Neuron (in vitro differentiated cells): ENCODE data around the gene NHSL2.
A peak's percentile ranks its signal among the peaks of the same experiment; 100 is the strongest.

ENCODE experiments used
- H2AFZ ChIP-seq: one replicate; pipeline ENCODE4 v1.6.1; 2013; ENCODE audit warnings: low read depth, mild to moderate bottlenecking, inconsistent platforms, low read length, moderate library complexity
- H3K27me3 ChIP-seq: one replicate; pipeline ENCODE4 v1.6.1; 2013; ENCODE audit warnings: low read length; ENCODE audit not compliant: insufficient read depth
- H3K36me3 ChIP-seq: one replicate; pipeline ENCODE4 v1.6.1; 2013; ENCODE audit warnings: low read length; ENCODE audit not compliant: insufficient read depth
- H3K4me1 ChIP-seq: one replicate; pipeline ENCODE4 v1.6.1; 2013; ENCODE audit warnings: low read length; ENCODE audit not compliant: insufficient read depth
- H3K4me3 ChIP-seq: 2 replicates; pipeline ENCODE4 v1.5.1; 2013; ENCODE audit warnings: mild to moderate bottlenecking, low read length, moderate library complexity
- H3K9me3 ChIP-seq: one replicate; pipeline ENCODE4 v1.6.1; 2013; ENCODE audit warnings: low read length

NHSL2 gene

DNA sequence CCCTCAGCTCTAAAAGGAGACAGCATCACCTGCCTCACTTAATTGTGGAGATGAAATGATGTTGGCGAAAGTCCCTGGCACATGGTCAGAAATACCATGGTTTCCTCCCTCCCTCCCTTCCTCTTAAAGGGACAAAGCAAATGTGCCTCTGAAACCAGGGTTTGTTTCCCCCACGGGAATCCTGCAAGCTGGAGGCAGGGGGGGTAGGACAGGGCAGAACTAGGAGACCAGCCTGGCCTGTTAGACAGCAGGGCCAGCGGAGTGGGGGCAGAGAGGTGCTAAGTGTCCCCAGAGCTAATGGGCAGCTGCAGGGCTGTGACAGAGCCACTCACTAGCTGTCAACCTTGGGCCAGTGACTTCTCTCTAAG, 215.4 kb downstream of the NHSL2 start:
- Histone ChIP-seq H3K4me1 (peaks cover 39% of the 10 kb centered on the region), H3K4me3 (no peak overlapping the region), H3K9me3 (peaks cover 19% of the 10 kb centered on the region)

DNA sequence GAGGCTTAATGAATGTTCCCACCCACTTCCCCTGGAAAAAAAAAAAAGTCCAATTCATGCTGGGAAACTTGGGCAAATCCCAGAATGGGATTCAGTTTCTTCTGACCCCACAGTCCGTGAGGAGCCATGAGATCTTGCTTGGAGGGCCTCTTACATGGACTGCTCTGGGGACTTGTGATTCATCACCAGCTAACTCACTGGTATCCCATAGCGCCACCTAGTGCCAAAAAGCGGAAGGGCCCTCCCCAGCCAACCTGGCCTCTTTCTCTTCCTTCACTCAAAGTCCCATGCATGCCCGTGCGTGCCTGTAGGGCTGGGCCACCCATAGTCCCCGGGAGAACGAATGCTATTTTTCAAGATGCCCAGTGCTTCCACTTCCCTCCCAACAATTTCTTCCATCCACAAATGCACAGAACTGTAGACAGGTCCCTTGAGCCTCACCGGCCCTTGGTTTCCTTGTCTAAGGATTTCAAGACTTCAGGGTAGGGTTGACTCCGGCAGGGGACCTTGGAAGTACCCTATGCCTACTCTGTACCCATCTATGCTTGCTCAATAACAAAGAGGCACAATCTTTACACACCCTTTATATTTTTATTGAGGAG, 216.0 kb downstream of the NHSL2 start:
- Histone ChIP-seq H3K36me3 (peaks cover 6% of the 10 kb centered on the region), H3K4me3 (no peak overlapping the region), H3K27me3 (no peaks in the 10 kb centered on the region), H2AFZ (no peak overlapping the region), H3K4me1 (peaks cover 36% of the 10 kb centered on the region), H3K9me3 (peaks cover 19% of the 10 kb centered on the region)

More for the DNA sequence above, 215.4 kb downstream of the NHSL2 start:
- H2AFZ ChIP-seq, result no peak overlapping the region
- H3K27me3 ChIP-seq, result no peaks in the 10 kb centered on the region
- H3K36me3 ChIP-seq, result peaks cover 6% of the 10 kb centered on the region

DNA sequence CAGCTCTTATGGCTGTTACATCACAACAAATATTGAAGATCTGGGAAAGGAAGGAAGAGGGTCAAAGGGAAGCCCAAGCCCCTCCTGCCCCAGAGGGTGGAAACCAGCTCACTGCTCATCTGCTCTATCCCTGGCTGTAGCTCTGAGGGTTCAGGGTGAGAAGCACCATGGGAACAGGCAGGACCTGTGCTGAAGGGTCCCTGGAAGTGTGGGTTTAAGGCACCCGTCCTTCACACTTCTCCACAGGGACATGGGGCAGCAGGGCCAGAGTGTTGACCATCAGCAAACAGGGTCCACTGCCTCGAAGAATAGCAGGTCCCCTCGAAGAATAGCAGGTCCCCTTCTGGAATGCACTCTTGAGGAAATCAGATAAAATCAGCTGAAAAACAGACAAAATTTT, 216.7 kb downstream of the NHSL2 start:
- H3K36me3 ChIP-seq, result peaks cover 6% of the 10 kb centered on the region
- H2AFZ ChIP-seq, result no peak overlapping the region
- H3K27me3 ChIP-seq, result no peaks in the 10 kb centered on the region
- H3K4me1 ChIP-seq, result peaks cover 38% of the 10 kb centered on the region
- H3K4me3 ChIP-seq, result no peak overlapping the region
- H3K9me3 ChIP-seq, result peaks cover 19% of the 10 kb centered on the region

DNA sequence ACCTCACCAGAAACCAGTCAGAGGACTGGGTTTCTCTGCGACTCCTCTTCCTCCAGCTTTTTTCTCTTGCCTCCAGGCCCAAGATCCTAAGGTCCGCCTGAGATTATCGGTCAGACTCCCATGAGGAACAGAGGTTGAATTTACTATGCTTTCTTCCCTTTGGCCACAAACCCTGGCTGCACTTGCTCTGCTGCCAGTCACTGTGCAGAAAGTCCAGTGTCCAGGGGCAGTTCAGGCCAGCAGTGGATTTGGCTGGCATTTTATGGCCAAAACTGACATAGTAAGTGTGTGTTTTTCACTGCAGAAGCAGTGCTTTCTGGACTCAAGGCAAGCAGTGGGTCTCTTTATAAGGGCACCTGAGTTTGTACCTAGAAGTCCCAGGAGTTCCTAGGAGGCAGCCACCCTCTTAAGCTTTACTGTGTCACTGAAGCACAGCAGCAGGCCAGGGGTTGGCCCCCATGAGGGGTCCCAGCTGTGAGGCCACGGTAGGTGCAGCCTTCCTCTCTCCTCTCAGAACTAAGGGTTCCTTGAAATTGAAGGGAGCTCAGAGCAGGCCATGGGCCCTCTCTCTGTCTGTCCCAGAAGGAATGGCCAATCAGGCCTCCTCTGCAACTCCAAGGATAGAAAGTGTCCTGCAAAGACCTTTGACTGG, 217.7 kb downstream of the NHSL2 start:
- H3K36me3 ChIP-seq, result peaks cover 6% of the 10 kb centered on the region
- H2AFZ ChIP-seq, result no peak overlapping the region
- H3K4me1 ChIP-seq, result peaks cover 37% of the 10 kb centered on the region
- no peak overlapping the region for H3K4me3 ChIP-seq
- H3K9me3 ChIP-seq, result peaks cover 19% of the 10 kb centered on the region
- no peaks in the 10 kb centered on the region for H3K27me3 ChIP-seq

DNA sequence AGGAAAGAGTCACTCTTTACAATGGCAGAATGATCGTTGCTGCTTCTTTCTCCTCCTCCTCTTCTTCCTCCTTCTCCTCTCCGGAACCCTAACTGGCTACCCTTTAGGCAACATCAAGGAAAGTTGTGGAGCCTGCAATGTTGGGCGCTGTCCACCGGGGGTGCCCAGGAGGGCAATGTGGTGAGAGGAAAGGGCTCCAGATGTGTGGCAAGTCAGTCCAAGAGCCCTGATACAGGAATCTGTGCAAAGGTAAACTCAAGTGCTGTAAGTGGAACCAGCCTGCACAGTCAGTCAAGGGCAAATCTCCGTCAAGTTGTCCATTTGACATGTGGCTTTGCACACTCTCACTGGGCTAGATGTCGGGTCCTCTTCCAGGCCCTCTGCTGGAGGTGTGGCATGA, 218.2 kb downstream of the NHSL2 start:
- H3K4me1 ChIP-seq, result peaks cover 31% of the 10 kb centered on the region
- H3K4me3 ChIP-seq, result no peak overlapping the region
- H2AFZ ChIP-seq, result no peak overlapping the region
- H3K9me3 ChIP-seq, result peaks cover 19% of the 10 kb centered on the region
- peaks cover 6% of the 10 kb centered on the region for H3K36me3 ChIP-seq
- no peaks in the 10 kb centered on the region for H3K27me3 ChIP-seq

DNA sequence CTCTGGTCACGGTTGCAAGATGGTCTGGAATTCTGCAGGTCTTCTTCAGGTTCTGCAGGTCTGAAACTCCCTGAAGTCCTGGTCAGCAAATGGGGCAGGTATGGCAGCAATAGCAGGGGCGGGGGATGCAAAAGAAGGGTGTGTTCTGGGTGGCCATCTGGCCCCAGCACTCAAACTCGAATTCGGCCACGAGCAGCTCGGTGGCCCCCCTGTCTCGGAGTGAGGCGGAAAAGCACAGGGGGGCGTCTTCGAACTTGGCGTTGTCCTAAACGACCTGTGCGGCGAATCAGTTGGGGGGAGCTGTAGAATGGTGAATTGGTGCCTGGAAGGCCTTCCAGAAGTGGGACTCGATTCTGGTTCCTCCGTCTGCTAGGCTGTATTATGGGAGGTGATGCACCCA, 219.0 kb downstream of the NHSL2 start:
- Histone ChIP-seq H3K27me3 (no peaks in the 10 kb centered on the region), H3K36me3 (peaks cover 6% of the 10 kb centered on the region)

DNA sequence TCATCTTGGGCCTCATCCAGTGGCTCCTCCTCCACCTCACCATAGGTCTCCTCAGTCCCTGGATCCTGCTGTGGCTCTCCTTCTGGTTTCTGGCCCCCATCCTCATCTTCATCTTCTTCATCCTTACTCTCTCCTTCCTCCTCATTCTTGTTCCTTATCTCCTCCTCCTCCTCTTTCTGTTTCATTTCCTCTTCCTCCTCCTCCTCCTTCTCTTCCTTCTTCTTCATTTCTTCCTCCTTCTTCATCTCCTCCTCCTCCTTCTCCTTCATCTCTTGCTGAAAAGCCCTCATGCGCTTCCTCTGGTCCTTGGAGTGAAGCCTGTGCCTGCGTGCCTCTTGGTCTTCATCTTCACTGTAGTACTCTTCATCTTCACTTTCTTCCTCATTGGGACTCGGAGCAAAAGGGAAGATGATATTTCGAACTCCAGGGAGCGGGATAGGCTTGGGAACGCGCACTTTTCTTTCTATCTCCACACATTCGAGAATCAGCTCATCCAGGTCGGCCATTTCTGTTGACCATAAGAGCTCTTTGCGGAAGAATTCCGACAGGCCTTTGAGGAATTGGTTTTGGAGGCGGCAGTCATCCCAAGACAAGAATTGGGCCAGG, 219.6 kb downstream of the NHSL2 start:
- Histone ChIP-seq H3K4me3 (no peak overlapping the region), H2AFZ (no peak overlapping the region), H3K9me3 (peaks cover 19% of the 10 kb centered on the region), H3K36me3 (peaks cover 6% of the 10 kb centered on the region), H3K27me3 (no peaks in the 10 kb centered on the region), H3K4me1 (peaks cover 27% of the 10 kb centered on the region)

More for the DNA sequence above, 219.0 kb downstream of the NHSL2 start:
- Histone ChIP-seq H3K4me1 (peaks cover 27% of the 10 kb centered on the region), H3K4me3 (no peak overlapping the region), H2AFZ (no peak overlapping the region), H3K9me3 (peaks cover 19% of the 10 kb centered on the region)

DNA sequence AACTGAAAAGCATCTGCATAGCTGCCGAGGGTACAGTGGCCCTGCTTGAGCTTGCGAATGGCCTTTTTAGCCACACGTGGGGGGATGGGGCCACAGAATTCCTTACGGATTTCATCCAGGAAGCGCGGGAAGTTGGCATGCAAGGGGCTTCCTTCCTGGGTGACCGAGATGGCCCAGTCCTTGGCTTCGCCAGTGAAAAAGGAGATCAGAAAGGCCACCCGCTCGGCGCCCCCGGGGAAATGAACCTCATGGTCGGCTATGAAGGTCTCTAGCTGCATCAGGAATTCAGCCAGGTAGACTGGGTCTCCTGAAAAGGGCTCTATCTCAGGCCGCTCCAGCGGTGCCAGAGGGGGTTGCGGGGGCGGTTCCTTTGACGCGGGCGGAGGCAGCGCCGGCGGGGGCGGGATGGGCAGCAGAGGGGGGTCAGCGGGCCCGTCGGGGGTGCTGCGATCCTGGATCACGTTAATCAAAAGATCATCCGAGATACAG, 220.2 kb downstream of the NHSL2 start:
- Histone ChIP-seq H3K27me3 (no peaks in the 10 kb centered on the region), H3K9me3 (peaks cover 19% of the 10 kb centered on the region), H3K36me3 (peaks cover 6% of the 10 kb centered on the region), H3K4me3 (peak overlapping the region; percentile 42), H3K4me1 (peaks cover 27% of the 10 kb centered on the region), H2AFZ (no peak overlapping the region)

DNA sequence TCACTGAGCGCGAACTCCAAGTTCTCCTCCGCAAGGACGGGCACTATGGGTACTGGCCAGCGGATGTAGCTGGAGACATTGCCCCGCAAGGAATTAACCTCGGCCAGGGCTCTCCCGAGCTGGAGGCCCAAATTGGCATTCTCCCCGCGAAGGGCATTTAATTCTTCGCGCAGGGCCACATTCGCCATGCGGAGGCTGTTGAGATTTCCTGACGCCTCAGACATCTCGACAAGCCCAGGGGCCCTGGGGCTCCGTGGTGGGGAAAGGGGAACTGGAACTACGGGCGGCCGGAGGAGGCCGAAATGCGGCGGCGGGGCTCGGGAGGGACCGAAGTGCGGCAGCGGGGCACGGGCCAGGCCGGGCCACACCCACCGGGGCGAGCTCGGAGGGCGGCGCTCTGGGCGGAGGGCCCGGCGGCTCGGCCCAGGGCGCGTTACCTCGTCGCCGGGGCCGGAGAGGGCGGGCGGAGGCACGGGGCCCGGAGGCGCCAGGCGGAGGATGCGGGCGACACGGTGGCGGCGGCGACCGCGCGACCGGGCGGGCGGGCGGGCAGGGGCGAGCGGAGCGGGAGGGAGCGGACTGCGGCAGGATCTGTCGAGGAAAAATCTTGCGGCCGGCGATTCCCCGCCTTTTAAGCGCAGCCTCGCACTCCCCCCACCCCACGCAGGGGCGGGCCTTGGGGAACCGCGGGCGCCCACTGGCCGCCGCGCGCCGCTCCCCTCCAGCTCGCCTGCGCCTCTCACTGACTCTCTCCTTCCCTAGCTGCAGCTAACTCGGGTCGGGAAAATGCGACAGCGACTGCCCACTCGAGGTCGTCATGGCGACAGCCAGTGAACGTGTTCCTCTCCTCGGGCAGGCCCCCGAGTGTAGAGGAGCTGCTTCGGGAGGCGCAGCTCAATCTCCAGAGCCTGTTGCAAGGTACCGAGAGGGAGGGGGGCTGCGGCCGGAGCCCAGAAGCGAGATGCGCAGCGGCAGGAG, 221.0 kb downstream of the NHSL2 start, which contains the start of gene RTL5:
Gene RTL5, minus strand, starts transcription at position 599 of the 978 bp plus-strand sequence.
- peaks cover 19% of the 10 kb centered on the region for H3K9me3 ChIP-seq
- H2AFZ ChIP-seq, result no peak within 1 kb of the TSS
- H3K27me3 ChIP-seq, result no peaks in the 10 kb centered on the region
- H3K4me1 ChIP-seq, result peaks cover 24% of the 10 kb centered on the region
- peak within 1 kb of the TSS; percentile 42 for H3K4me3 ChIP-seq
- H3K36me3 ChIP-seq, result peaks cover 6% of the 10 kb centered on the region

DNA sequence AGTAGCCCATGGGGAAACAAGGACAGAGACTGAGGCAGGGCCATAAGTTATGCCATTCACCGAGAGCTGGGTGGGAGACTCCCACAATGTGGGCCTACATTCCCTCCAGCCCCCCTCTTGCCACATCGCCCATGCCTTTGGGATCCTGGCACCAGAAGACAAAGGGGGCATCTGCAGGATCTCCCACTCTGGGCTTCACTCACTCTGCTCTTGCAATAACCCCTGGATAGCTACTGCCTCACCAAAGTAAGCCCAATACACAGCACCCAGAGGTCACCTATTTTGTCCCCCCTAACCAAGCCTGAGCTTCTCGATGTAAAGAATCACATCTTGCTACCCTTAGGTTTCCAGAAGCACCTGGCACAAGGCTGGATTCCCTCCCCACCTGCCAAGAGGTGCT, 221.8 kb downstream of the NHSL2 start:
- peak overlapping the region; percentile 34 for H3K4me3 ChIP-seq
- peaks cover 18% of the 10 kb centered on the region for H3K4me1 ChIP-seq
- peaks cover 19% of the 10 kb centered on the region for H3K9me3 ChIP-seq
- H3K36me3 ChIP-seq, result peaks cover 6% of the 10 kb centered on the region
- H2AFZ ChIP-seq, result no peak overlapping the region
- H3K27me3 ChIP-seq, result no peaks in the 10 kb centered on the region

DNA sequence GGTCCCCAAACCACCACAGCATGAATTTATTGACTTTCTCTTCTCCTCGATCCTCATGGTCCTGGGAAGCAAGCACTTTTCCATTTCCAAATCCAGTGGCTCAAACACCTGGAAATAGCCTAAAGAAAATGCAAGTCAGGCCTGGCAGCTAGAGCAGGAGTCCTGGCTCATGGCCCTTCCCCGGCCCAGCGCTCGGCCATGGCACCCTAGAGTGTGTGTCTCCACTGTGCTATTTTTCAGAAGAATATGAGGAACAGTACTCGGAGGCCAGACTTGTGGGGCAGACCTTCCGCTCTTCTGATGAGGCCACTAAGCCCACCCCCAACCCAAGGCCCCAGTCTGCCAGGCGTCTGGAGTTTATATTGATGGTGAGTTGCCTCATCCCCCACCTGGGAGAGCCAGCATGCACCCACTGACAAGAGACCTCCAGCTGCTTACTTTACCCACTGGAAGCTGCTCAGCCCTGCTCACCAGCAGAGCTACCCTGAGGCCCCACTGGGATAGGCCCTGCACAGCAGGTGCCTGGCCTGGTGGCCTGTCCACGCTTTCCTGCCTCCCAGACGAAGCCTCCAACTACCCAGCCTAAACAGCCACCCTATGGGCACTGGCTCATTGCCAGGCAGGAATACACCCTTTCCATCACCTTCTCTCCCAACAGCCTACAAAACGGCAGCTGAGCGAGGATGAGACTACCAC, 223.4 kb downstream of the NHSL2 start:
- H3K4me3 ChIP-seq, result no peak overlapping the region
- H3K9me3 ChIP-seq, result peaks cover 24% of the 10 kb centered on the region
- H3K27me3 ChIP-seq, result no peaks in the 10 kb centered on the region
- H3K4me1 ChIP-seq, result peaks cover 9% of the 10 kb centered on the region
- H2AFZ ChIP-seq, result no peak overlapping the region
- H3K36me3 ChIP-seq, result peaks cover 14% of the 10 kb centered on the region

DNA sequence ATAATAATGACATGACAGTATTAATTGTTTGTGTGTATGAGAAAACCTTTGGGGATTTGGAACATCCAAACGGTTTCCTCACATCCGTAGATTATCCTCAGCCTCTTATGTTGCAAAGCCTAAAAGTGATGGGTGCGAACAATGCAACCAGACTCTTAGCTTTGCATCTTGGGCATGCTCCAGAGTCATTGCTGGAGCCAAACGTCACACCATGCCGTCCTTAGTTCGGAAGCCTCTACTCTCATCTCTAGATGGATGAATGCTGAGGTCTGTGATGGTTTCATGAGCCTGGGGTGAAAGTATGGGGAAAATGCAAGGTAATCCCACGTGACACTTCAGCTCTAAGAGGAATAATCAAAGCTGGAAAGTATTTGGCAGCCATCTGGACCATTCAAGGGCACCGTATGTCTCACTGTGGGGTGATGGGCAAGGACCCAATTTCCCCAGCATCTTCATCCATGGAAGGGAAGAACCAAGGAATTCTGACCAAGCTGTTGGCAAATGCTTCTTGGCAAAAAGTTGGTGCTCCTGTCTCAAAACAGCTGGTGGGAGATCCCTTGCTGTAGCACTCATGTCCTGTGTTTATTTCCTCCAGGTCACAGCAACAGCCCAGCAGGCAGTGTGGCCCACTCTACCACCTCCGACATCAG, 227.3 kb downstream of the NHSL2 start:
- peaks cover 13% of the 10 kb centered on the region for H3K36me3 ChIP-seq

More for the DNA sequence above, 227.3 kb downstream of the NHSL2 start:
- Histone ChIP-seq H2AFZ (no peak overlapping the region), H3K4me1 (peaks cover 20% of the 10 kb centered on the region), H3K4me3 (no peak overlapping the region), H3K9me3 (peaks cover 10% of the 10 kb centered on the region), H3K27me3 (no peaks in the 10 kb centered on the region)
